ENCODE data around the gene PTPRF. TPM values are rescaled to one million over a fixed set of nuclear protein-coding genes. Genes with fewer than 3 reads are reported as not detected.
"Not testable (repeated sequence)": the region's sequence is repeated elsewhere in the genome, so short reads cannot be mapped to it uniquely, and the experiment has no call there.

PTPRF gene
- polyA plus RNA-seq (2012; ENCODE audit: missing spikeins), result 1.3 TPM

GRCh38 chr1:43530483-43531106 lies at the start of gene PTPRF:
PTPRF (plus strand) TSS chr1:43530883; CDS start chr1:43545076, 14,193 bp downstream.
- FAIRE-seq (no peak), DNase-seq (ENCODE audit: insufficient read length) (no peak)
- no peak for TF ChIP-seq TAF1 (IDR thresholded peaks at IDR 0.05; ENCODE audit: borderline replicate concordance, low read depth, low read length)
- no peak for TF ChIP-seq POLR2AphosphoS5 (IDR thresholded peaks at IDR 0.05; ENCODE audit: low read depth, low read length)
- TF ChIP-seq POLR2A (IDR thresholded peaks at IDR 0.05; ENCODE audit: low read depth, low read length), result no peak

GRCh38 chr1:43481491-43481890 lies 49.2 kb upstream of the PTPRF start:
- no peak for DNase-seq (ENCODE audit: insufficient read length)
- no peak for FAIRE-seq
- TF ChIP-seq POLR2A (IDR thresholded peaks at IDR 0.05; ENCODE audit: low read depth, low read length) (no peak), TAF1 (IDR thresholded peaks at IDR 0.05; ENCODE audit: borderline replicate concordance, low read depth, low read length) (no peak), POLR2AphosphoS5 (IDR thresholded peaks at IDR 0.05; ENCODE audit: low read depth, low read length) (no peak)

GRCh38 chr1:43482215-43482614 lies 48.5 kb upstream of the PTPRF start:
- TF ChIP-seq TAF1 (IDR thresholded peaks at IDR 0.05; ENCODE audit: borderline replicate concordance, low read depth, low read length) (no peak), POLR2AphosphoS5 (IDR thresholded peaks at IDR 0.05; ENCODE audit: low read depth, low read length) (no peak), POLR2A (IDR thresholded peaks at IDR 0.05; ENCODE audit: low read depth, low read length) (no peak)
- DNase-seq (ENCODE audit: insufficient read length) (no peak), FAIRE-seq (no peak)

GRCh38 chr1:43484367-43484766 lies 46.3 kb upstream of the PTPRF start:
- no peak for TF ChIP-seq POLR2AphosphoS5 (IDR thresholded peaks at IDR 0.05; ENCODE audit: low read depth, low read length)
- no peak for TF ChIP-seq TAF1 (IDR thresholded peaks at IDR 0.05; ENCODE audit: borderline replicate concordance, low read depth, low read length)
- no peak for TF ChIP-seq POLR2A (IDR thresholded peaks at IDR 0.05; ENCODE audit: low read depth, low read length)
- DNase-seq (ENCODE audit: insufficient read length) (no peak), FAIRE-seq (no peak)

GRCh38 chr1:43488165-43488564 lies 42.5 kb upstream of the PTPRF start:
- no peak for TF ChIP-seq TAF1 (IDR thresholded peaks at IDR 0.05; ENCODE audit: borderline replicate concordance, low read depth, low read length)
- no peak for TF ChIP-seq POLR2A (IDR thresholded peaks at IDR 0.05; ENCODE audit: low read depth, low read length)
- FAIRE-seq (no peak), DNase-seq (ENCODE audit: insufficient read length) (no peak)

- DNase-seq (ENCODE audit: insufficient read length) (no peak), FAIRE-seq (no peak)
- TF ChIP-seq POLR2A (IDR thresholded peaks at IDR 0.05; ENCODE audit: low read depth, low read length), result no peak
- no peak for TF ChIP-seq TAF1 (IDR thresholded peaks at IDR 0.05; ENCODE audit: borderline replicate concordance, low read depth, low read length)
- no peak for TF ChIP-seq POLR2AphosphoS5 (IDR thresholded peaks at IDR 0.05; ENCODE audit: low read depth, low read length)
These were observed 39.6 kb upstream of the PTPRF start for GRCh38 chr1:43491061-43491460.

- DNase-seq (ENCODE audit: insufficient read length) (no peak), FAIRE-seq (no peak)
- TF ChIP-seq POLR2A (IDR thresholded peaks at IDR 0.05; ENCODE audit: low read depth, low read length) (no peak), TAF1 (IDR thresholded peaks at IDR 0.05; ENCODE audit: borderline replicate concordance, low read depth, low read length) (no peak), POLR2AphosphoS5 (IDR thresholded peaks at IDR 0.05; ENCODE audit: low read depth, low read length) (no peak)
These were observed 37.9 kb upstream of the PTPRF start for GRCh38 chr1:43492826-43493225.

GRCh38 chr1:43493661-43494450 lies 36.8 kb upstream of the PTPRF start:
- TF ChIP-seq POLR2A (IDR thresholded peaks at IDR 0.05; ENCODE audit: low read depth, low read length) (no peak), TAF1 (IDR thresholded peaks at IDR 0.05; ENCODE audit: borderline replicate concordance, low read depth, low read length) (no peak), POLR2AphosphoS5 (IDR thresholded peaks at IDR 0.05; ENCODE audit: low read depth, low read length) (no peak)
- FAIRE-seq (no peak), DNase-seq (ENCODE audit: insufficient read length) (no peak)

- TF ChIP-seq TAF1 (IDR thresholded peaks at IDR 0.05; ENCODE audit: borderline replicate concordance, low read depth, low read length) (no peak), POLR2AphosphoS5 (IDR thresholded peaks at IDR 0.05; ENCODE audit: low read depth, low read length) (no peak), POLR2A (IDR thresholded peaks at IDR 0.05; ENCODE audit: low read depth, low read length) (no peak)
- no peak for FAIRE-seq
- DNase-seq (ENCODE audit: insufficient read length), result no peak
These were observed 35.5 kb upstream of the PTPRF start for GRCh38 chr1:43495204-43495603.

GRCh38 chr1:43499898-43500297 lies 30.8 kb upstream of the PTPRF start:
- TF ChIP-seq POLR2AphosphoS5 (IDR thresholded peaks at IDR 0.05; ENCODE audit: low read depth, low read length) (no peak), POLR2A (IDR thresholded peaks at IDR 0.05; ENCODE audit: low read depth, low read length) (no peak), TAF1 (IDR thresholded peaks at IDR 0.05; ENCODE audit: borderline replicate concordance, low read depth, low read length) (no peak)
- DNase-seq (ENCODE audit: insufficient read length) (no peak), FAIRE-seq (no peak)

- DNase-seq (ENCODE audit: insufficient read length); FAIRE-seq: not testable (repeated sequence)
These were observed 28.9 kb upstream of the PTPRF start for GRCh38 chr1:43501806-43502205.

GRCh38 chr1:43503534-43503933 lies 27.1 kb upstream of the PTPRF start:
- DNase-seq (ENCODE audit: insufficient read length) (no peak), FAIRE-seq (no peak)
- TF ChIP-seq POLR2AphosphoS5 (IDR thresholded peaks at IDR 0.05; ENCODE audit: low read depth, low read length) (no peak), TAF1 (IDR thresholded peaks at IDR 0.05; ENCODE audit: borderline replicate concordance, low read depth, low read length) (no peak), POLR2A (IDR thresholded peaks at IDR 0.05; ENCODE audit: low read depth, low read length) (no peak)
